ENCODE data around the gene RRP1B. TPM values are rescaled to one million over a fixed set of nuclear protein-coding genes. Genes with fewer than 3 reads are reported as not detected.
"Not testable (repeated sequence)": the region's sequence is repeated elsewhere in the genome, so short reads cannot be mapped to it uniquely, and the experiment has no call there.

RRP1B gene
- total RNA-seq, 3 donors from 2014 or later, result 106 to 132 (median 115) TPM

- H3K9me3 Mint-ChIP-seq, result no peaks in the 10 kb centered on the region
- DNase-seq, result no peak
- H3K4me1 Mint-ChIP-seq (ENCODE audit: low read depth), result peaks cover 19% of the 10 kb centered on the region
- no peaks in the 10 kb centered on the region for H3K36me3 Mint-ChIP-seq (ENCODE audit: insufficient read depth)
- no peak for ATAC-seq
- H3K27me3 Mint-ChIP-seq (ENCODE audit: low read depth), result peaks cover 5% of the 10 kb centered on the region
- no peak overlapping the region for H3K4me3 Mint-ChIP-seq
Observed at GRCh38 chr21:43648171-43648570, 11.2 kb upstream of the RRP1B start.

DNA sequence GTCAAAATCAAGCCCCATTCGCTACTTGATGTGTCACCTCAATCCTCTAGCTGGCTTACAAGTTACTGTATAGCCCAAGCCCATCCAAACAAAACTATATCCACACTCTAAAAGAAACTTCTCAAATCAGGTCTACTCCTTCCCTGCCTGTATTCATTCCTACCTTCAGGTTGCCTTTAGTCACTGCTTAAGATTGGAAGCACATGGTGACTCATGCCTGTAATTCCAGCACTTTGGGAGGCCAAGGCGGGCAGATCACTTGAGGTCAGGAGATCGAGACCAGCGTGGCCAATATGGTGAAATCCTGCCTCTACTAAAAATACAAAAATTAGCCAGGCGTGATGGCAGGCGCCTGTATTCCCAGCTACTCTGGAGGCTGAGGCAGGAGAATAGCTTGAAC, 7.4 kb upstream of the RRP1B start:
- not testable (repeated sequence) for H3K27me3 Mint-ChIP-seq (ENCODE audit: low read depth); H3K9me3 Mint-ChIP-seq; H3K36me3 Mint-ChIP-seq (ENCODE audit: insufficient read depth); DNase-seq; H3K4me1 Mint-ChIP-seq (ENCODE audit: low read depth); ATAC-seq; H3K4me3 Mint-ChIP-seq

DNA sequence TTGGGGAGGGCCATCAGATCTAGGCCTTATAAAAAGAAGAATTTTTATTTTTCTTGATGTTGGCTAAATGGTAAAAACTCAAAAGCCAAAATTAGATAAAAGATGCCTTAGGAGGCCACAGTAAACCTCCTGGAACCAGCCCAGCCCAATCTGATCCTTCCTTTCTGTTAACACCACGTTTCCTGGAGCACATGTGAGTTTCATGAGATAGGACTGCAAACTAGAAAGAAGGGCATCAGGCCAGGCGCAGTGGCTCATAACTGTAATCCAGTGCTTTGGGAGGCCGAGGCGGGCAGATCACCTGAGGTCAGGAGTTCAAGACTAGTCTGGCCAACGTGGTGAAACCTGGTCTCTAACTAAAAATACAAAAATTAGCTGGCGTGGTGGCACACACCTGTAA, 6.7 kb upstream of the RRP1B start:
- H3K36me3 Mint-ChIP-seq (ENCODE audit: insufficient read depth), result peaks cover 5% of the 10 kb centered on the region
- ATAC-seq (no peak), DNase-seq (no peak)
- H3K4me1 Mint-ChIP-seq (ENCODE audit: low read depth), result peaks cover 4% of the 10 kb centered on the region
- no peak overlapping the region for H3K4me3 Mint-ChIP-seq
- H3K27me3 Mint-ChIP-seq (ENCODE audit: low read depth), result peaks cover 5% of the 10 kb centered on the region
- H3K9me3 Mint-ChIP-seq, result no peaks in the 10 kb centered on the region

- H3K36me3 Mint-ChIP-seq (ENCODE audit: insufficient read depth), result peaks cover 5% of the 10 kb centered on the region
- ATAC-seq, result no peak
- peaks cover 4% of the 10 kb centered on the region for H3K4me1 Mint-ChIP-seq (ENCODE audit: low read depth)
Observed at GRCh38 chr21:43653626-43654025, 5.7 kb upstream of the RRP1B start.

GRCh38 chr21:43654806-43655489, 4.4 kb upstream of the RRP1B start:
- DNase-seq, result no peak
- Mint-ChIP-seq H3K4me3 (no peak overlapping the region), H3K27me3 (ENCODE audit: low read depth) (no peaks in the 10 kb centered on the region), H3K36me3 (ENCODE audit: insufficient read depth) (peaks cover 5% of the 10 kb centered on the region), H3K9me3 (no peaks in the 10 kb centered on the region), H3K4me1 (ENCODE audit: low read depth) (peaks cover 10% of the 10 kb centered on the region)
- ATAC-seq, result no peak

More at GRCh38 chr21:43653626-43654025, 5.7 kb upstream of the RRP1B start:
- Mint-ChIP-seq H3K9me3 (no peaks in the 10 kb centered on the region), H3K27me3 (ENCODE audit: low read depth) (no peaks in the 10 kb centered on the region), H3K4me3 (no peak overlapping the region)
- no peak for DNase-seq

GRCh38 chr21:43657355-43658087, 1.8 kb upstream of the RRP1B start:
- ATAC-seq, result no peak
- peak overlapping the region; percentile 16 for H3K4me3 Mint-ChIP-seq
- peaks cover 24% of the 10 kb centered on the region for H3K36me3 Mint-ChIP-seq (ENCODE audit: insufficient read depth)
- no peak for DNase-seq
- H3K27me3 Mint-ChIP-seq (ENCODE audit: low read depth), result no peaks in the 10 kb centered on the region
- H3K4me1 Mint-ChIP-seq (ENCODE audit: low read depth), result peaks cover 35% of the 10 kb centered on the region
- H3K9me3 Mint-ChIP-seq, result no peaks in the 10 kb centered on the region

GRCh38 chr21:43658088-43658741, 1.1 kb upstream of the RRP1B start:
- DNase-seq (no peak), ATAC-seq (no peak)
- Mint-ChIP-seq H3K27me3 (ENCODE audit: low read depth) (no peaks in the 10 kb centered on the region), H3K4me3 (peak overlapping the region; percentile 40), H3K9me3 (no peaks in the 10 kb centered on the region), H3K36me3 (ENCODE audit: insufficient read depth) (peaks cover 24% of the 10 kb centered on the region), H3K4me1 (ENCODE audit: low read depth) (peaks cover 42% of the 10 kb centered on the region)

DNA sequence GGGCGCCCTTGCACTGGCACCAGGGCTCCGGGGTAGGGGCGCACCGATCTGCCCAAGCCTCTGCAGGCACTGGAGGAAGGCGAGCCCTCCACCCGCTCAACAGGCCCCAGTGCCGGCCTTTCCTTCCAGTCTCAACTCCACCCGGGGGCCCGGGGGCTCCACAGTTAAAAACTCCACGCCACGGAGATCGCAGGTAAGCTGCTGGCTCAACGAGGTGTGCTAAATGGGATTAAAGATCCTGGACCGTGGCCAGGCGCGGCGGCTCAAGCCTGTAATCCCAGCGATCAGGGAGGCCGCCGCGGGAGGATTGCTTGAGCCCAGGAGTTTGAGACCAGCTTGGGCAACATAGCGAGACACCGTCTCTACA, 608 bp upstream of the RRP1B start:
- no peak for DNase-seq
- Mint-ChIP-seq H3K27me3 (ENCODE audit: low read depth) (no peaks in the 10 kb centered on the region), H3K36me3 (ENCODE audit: insufficient read depth) (peaks cover 19% of the 10 kb centered on the region), H3K4me3 (peak overlapping the region; percentile 76), H3K9me3 (no peaks in the 10 kb centered on the region), H3K4me1 (ENCODE audit: low read depth) (peaks cover 43% of the 10 kb centered on the region)
- no peak for ATAC-seq

DNA sequence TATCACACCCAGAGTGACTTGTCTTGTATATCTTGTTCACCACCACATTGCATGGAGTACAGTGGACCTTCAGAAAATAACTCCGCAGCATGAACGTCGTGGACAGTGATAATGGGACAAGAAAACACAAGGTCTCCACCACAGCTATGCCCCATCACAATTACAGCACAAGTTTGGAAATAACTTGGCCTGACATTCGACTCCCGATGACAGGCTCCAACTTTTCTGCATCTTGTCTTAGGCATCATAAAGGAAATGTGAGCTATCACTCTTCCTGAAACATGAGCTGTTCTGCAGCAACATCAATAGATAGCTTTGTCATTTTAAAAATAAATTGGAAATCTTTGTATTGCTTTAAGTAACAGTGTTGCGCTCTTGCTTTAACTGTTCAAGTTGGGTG, 2.9 kb downstream of the RRP1B start:
- no peak for ATAC-seq
- Mint-ChIP-seq H3K27me3 (ENCODE audit: low read depth) (no peaks in the 10 kb centered on the region), H3K4me1 (ENCODE audit: low read depth) (peaks cover 64% of the 10 kb centered on the region), H3K36me3 (ENCODE audit: insufficient read depth) (peaks cover 38% of the 10 kb centered on the region), H3K4me3 (peak overlapping the region; percentile 95), H3K9me3 (peaks cover 4% of the 10 kb centered on the region)
- no peak for DNase-seq

- Mint-ChIP-seq H3K36me3 (ENCODE audit: insufficient read depth) (peaks cover 40% of the 10 kb centered on the region), H3K4me3 (peak overlapping the region; percentile 11), H3K27me3 (ENCODE audit: low read depth) (no peaks in the 10 kb centered on the region), H3K9me3 (peaks cover 4% of the 10 kb centered on the region), H3K4me1 (ENCODE audit: low read depth) (peaks cover 69% of the 10 kb centered on the region)
- DNase-seq, result no peak
- no peak for ATAC-seq
Observed at GRCh38 chr21:43663033-43663432, 3.7 kb downstream of the RRP1B start.

- ATAC-seq (no peak), DNase-seq (no peak)
- H3K4me1 Mint-ChIP-seq (ENCODE audit: low read depth), result peaks cover 65% of the 10 kb centered on the region
- peaks cover 40% of the 10 kb centered on the region for H3K36me3 Mint-ChIP-seq (ENCODE audit: insufficient read depth)
- peaks cover 4% of the 10 kb centered on the region for H3K9me3 Mint-ChIP-seq
- no peaks in the 10 kb centered on the region for H3K27me3 Mint-ChIP-seq (ENCODE audit: low read depth)
- no peak overlapping the region for H3K4me3 Mint-ChIP-seq
Observed at GRCh38 chr21:43664358-43664757, 5.0 kb downstream of the RRP1B start.

DNA sequence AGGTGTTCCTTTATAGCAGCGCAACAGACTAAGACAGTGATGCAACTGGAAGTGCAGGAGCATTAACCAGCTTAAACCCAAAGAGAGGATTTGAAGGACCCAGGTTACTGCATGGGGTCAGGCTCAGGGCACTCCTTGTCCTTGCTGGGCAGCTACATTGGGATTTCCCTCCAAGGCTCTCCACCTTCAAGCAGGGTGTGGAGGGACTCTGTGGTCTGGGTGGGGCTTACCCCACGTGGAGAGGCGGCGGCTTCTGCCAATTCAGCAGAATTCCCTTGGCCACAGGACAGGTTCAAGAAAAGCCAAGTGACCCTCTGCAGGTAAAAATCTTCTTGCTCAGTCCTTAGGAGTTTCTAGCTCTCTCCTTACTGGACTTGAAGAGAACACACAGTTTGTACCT, 6.5 kb downstream of the RRP1B start:
- Mint-ChIP-seq H3K4me1 (ENCODE audit: low read depth) (peaks cover 56% of the 10 kb centered on the region), H3K9me3 (peaks cover 4% of the 10 kb centered on the region), H3K27me3 (ENCODE audit: low read depth) (no peaks in the 10 kb centered on the region), H3K36me3 (ENCODE audit: insufficient read depth) (peaks cover 42% of the 10 kb centered on the region), H3K4me3 (no peak overlapping the region)
- ATAC-seq (no peak), DNase-seq (no peak)

GRCh38 chr21:43667191-43667904, 8.0 kb downstream of the RRP1B start:
- H3K36me3 Mint-ChIP-seq (ENCODE audit: insufficient read depth), result peaks cover 30% of the 10 kb centered on the region
- no peaks in the 10 kb centered on the region for H3K27me3 Mint-ChIP-seq (ENCODE audit: low read depth)
- H3K4me1 Mint-ChIP-seq (ENCODE audit: low read depth), result peaks cover 42% of the 10 kb centered on the region
- DNase-seq (no peak), ATAC-seq (peak; percentile 56 to 59)
- H3K4me3 Mint-ChIP-seq, result no peak overlapping the region
- peaks cover 4% of the 10 kb centered on the region for H3K9me3 Mint-ChIP-seq

DNA sequence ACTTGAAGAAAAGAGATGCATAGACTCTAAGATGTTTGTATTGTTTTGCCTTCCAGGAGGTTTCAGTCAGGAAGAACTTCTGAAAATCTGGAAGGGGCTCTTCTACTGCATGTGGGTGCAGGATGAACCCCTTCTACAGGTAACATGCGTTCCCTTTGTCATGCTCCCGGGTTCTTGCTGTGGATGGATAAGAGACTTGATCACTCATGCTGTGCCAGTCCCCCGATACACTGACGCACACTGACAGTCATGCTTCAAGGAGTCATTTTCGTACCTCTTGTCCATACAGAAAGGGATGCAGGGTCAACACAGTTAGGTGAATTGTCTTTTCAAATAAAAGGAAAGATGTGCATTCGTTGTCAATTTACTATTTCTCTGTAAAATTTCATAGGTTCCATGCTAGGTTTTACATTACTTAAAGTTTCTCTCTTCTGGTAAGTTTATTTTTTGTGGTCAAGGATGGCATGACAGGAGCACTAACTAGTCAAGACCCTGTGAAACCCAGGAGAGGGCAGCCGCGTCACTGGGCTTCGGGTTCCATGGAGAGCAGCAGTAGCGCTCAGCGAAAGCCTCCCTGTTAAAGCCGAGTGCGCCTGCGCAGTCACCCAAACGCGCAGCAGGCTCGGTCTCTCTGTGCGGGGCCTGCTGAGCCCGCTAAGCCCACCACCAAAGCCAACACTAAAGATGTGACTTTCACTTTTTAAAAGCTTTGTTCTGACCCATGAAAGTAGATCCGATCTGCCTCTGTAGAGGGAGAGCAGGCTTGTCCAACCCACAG, 10.7 kb downstream of the RRP1B start:
- no peak for ATAC-seq
- Mint-ChIP-seq H3K9me3 (peaks cover 4% of the 10 kb centered on the region), H3K36me3 (ENCODE audit: insufficient read depth) (peaks cover 36% of the 10 kb centered on the region)

More for the DNA sequence above, 10.7 kb downstream of the RRP1B start:
- no peak for DNase-seq
- H3K27me3 Mint-ChIP-seq (ENCODE audit: low read depth), result no peaks in the 10 kb centered on the region
- H3K4me3 Mint-ChIP-seq, result no peak overlapping the region
- peaks cover 22% of the 10 kb centered on the region for H3K4me1 Mint-ChIP-seq (ENCODE audit: low read depth)

All from activated T-cell treated with anti-CD3 and anti-CD28 coated beads, Interleukin-2, amount 50 U/mL, for 4 hours (primary cell).